ENCODE results near the gene PMS2. TPM values are rescaled to one million over a fixed set of nuclear protein-coding genes. Genes with fewer than 3 reads are reported as not detected.

The PMS2 gene
- total RNA-seq, 3 donors from 2014 or later (not counting 1 experiment from before 2014, with no cell fraction given): 13.2 to 17.3 (median 15.6) TPM

- Histone ChIP-seq H3K4me3 (ENCODE audit: low read length) (no peak overlapping the region), H3K36me3 (ENCODE audit: control insufficient read depth, insufficient read depth, low read length) (peaks cover 43% of the 10 kb centered on the region), H3K27me3 (ENCODE audit: control insufficient read depth, insufficient read depth, low read length) (no peaks in the 10 kb centered on the region), H3K27ac (ENCODE audit: low read length) (peak overlapping the region; percentile 48), H3K4me1 (ENCODE audit: control insufficient read depth, insufficient read depth, low read length) (peaks cover 25% of the 10 kb centered on the region), H3K9me3 (ENCODE audit: control insufficient read depth, insufficient read depth, low read length) (no peaks in the 10 kb centered on the region)
- TF ChIP-seq CTCF (IDR thresholded peaks at IDR 0.05): no peak
- H3K4me3 Mint-ChIP-seq: peak overlapping the region; percentile 89
- H3K27me3 Mint-ChIP-seq (ENCODE audit: low read depth in 2 of 2): no peaks in the 10 kb centered on the region
- H3K4me1 Mint-ChIP-seq: peaks cover 32% of the 10 kb centered on the region in 2 donors
- H3K36me3 Mint-ChIP-seq: peaks cover 8% of the 10 kb centered on the region
- ATAC-seq (peak; percentile 87 to 91 (median 89)), DNase-seq (peak in 1 of 2 donors; percentile 31)
- intact Hi-C loops (cut with micrococcal nuclease): no loop called here
- peak overlapping the region; percentile 89 to 90 for H3K27ac Mint-ChIP-seq
- H3K9me3 Mint-ChIP-seq: no peaks in the 10 kb centered on the region
- WGBS (ENCODE audit: insufficient coverage): 31% methylated on average over 3 of the region's 5 CpGs
These were observed 23.3 kb upstream of the PMS2 start for GRCh38 chr7:6032167-6032566.

DNA sequence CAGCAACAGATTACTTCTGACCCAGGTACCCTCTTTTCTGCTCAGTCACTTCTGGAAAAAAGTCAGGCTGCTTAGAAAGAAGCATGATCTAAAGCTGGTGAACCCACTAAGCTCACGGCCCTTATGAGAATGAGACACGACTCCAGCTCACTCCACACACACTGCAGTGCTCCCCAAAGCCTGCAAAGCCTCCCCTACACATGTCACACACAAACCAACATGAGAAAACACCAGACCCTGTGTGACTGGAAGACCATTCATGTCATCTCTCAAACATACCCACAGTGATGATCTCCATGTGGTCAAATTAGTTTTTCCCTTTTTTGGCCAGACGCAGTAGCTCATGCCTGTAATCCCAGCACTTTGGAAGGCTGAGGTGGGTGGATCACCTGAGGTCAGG, 22.7 kb upstream of the PMS2 start:
- TF ChIP-seq CTCF (IDR thresholded peaks at IDR 0.05): no peak
- H3K4me3 ChIP-seq (ENCODE audit: low read length): no peak overlapping the region
- Mint-ChIP-seq H3K36me3 (peaks cover 6% of the 10 kb centered on the region), H3K27me3 (ENCODE audit: low read depth in 2 of 2) (no peaks in the 10 kb centered on the region), H3K27ac (peak overlapping the region; percentile 89 to 90), H3K9me3 (no peaks in the 10 kb centered on the region), H3K4me3 (peak overlapping the region; percentile 89), H3K4me1 (peaks cover 38% of the 10 kb centered on the region in 2 donors)
- ATAC-seq: peak; percentile 69 to 78 (median 70)
- DNase-seq: peak in 1 of 2 donors; percentile 16
- no peaks in the 10 kb centered on the region for H3K9me3 ChIP-seq (ENCODE audit: control insufficient read depth, insufficient read depth, low read length)
- H3K36me3 ChIP-seq (ENCODE audit: control insufficient read depth, insufficient read depth, low read length): peaks cover 42% of the 10 kb centered on the region
- no peaks in the 10 kb centered on the region for H3K27me3 ChIP-seq (ENCODE audit: control insufficient read depth, insufficient read depth, low read length)
- WGBS (ENCODE audit: insufficient coverage): 46% methylated on average over 3 of the region's 3 CpGs
- intact Hi-C loops (cut with micrococcal nuclease): no loop called here
- H3K4me1 ChIP-seq (ENCODE audit: control insufficient read depth, insufficient read depth, low read length): peaks cover 31% of the 10 kb centered on the region
- H3K27ac ChIP-seq (ENCODE audit: low read length): peak overlapping the region; percentile 43

DNA sequence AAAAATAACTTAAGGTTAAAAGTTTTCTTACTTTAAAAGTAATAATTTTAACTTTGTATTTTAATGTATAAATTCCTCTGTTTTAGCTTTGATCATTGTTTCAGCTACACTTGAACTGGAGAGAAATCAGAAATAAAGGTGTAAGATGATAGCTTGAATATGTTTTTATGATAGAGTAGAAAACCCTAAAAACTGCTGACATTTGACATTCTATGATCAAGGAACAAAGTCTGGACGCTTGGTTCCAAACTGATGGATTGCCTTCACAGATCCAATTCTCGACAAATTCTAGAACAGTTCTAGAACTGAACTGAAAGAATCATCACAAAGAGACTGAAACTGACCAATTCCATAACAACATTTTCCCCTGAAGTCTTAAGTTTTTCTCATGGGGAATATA, 22.1 kb upstream of the PMS2 start, which contains the start of gene ANKRD61:
ANKRD61 (plus strand) TSS at position 389 of the 400 bp plus-strand sequence; CDS start at position 389, 0 bp downstream.
- no peak for TF ChIP-seq CTCF (IDR thresholded peaks at IDR 0.05)
- ATAC-seq (no peak), DNase-seq (no peak)
- Histone ChIP-seq H3K4me1 (ENCODE audit: control insufficient read depth, insufficient read depth, low read length) (peaks cover 36% of the 10 kb centered on the region), H3K27ac (ENCODE audit: low read length) (peak within 1 kb of the TSS; percentile 48), H3K4me3 (ENCODE audit: low read length) (no peak within 1 kb of the TSS), H3K9me3 (ENCODE audit: control insufficient read depth, insufficient read depth, low read length) (no peaks in the 10 kb centered on the region), H3K27me3 (ENCODE audit: control insufficient read depth, insufficient read depth, low read length) (no peaks in the 10 kb centered on the region), H3K36me3 (ENCODE audit: control insufficient read depth, insufficient read depth, low read length) (peaks cover 37% of the 10 kb centered on the region)
- intact Hi-C loops (cut with micrococcal nuclease): no loop called here
- H3K27ac Mint-ChIP-seq: peak within 1 kb of the TSS; percentile 89 to 90
- peaks cover under 1% of the 10 kb centered on the region for H3K36me3 Mint-ChIP-seq
- WGBS (ENCODE audit: insufficient coverage): 92% methylated on average over 2 of the region's 2 CpGs
- no peaks in the 10 kb centered on the region for H3K9me3 Mint-ChIP-seq
- H3K27me3 Mint-ChIP-seq (ENCODE audit: low read depth in 2 of 2): no peaks in the 10 kb centered on the region
- H3K4me3 Mint-ChIP-seq: peak within 1 kb of the TSS; percentile 89
- peaks cover 44% of the 10 kb centered on the region in 2 donors for H3K4me1 Mint-ChIP-seq

DNA sequence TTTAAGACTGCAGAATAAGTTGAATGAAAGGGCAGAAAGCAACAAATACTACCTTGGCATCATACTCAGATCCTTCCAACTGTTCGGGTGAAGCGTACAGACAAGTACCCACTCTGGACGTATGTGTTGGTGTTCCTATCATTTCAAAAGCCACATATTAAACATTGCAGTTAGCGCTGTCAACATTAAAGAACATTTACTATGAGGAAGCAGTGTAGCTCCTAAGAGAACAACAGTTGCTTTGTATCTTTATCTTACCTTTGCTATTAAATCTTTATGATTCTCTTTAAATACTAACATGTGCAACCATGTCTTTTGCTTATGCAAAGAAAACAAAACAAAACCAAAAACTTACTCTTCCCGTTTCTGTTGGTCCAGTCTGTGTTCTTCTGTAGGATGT, 19.7 kb upstream of the PMS2 start:
- Mint-ChIP-seq H3K4me1 (peaks cover 47 to 49% of the 10 kb centered on the region in 2 donors), H3K9me3 (no peaks in the 10 kb centered on the region), H3K27me3 (ENCODE audit: low read depth in 2 of 2) (no peaks in the 10 kb centered on the region), H3K27ac (no peak overlapping the region), H3K4me3 (no peak overlapping the region), H3K36me3 (peaks cover 8% of the 10 kb centered on the region)
- no peak overlapping the region for H3K27ac ChIP-seq (ENCODE audit: low read length)
- no peaks in the 10 kb centered on the region for H3K9me3 ChIP-seq (ENCODE audit: control insufficient read depth, insufficient read depth, low read length)
- H3K36me3 ChIP-seq (ENCODE audit: control insufficient read depth, insufficient read depth, low read length): peaks cover 30% of the 10 kb centered on the region
- peaks cover 47% of the 10 kb centered on the region for H3K4me1 ChIP-seq (ENCODE audit: control insufficient read depth, insufficient read depth, low read length)
- no peak for TF ChIP-seq CTCF (IDR thresholded peaks at IDR 0.05)
- no peak for ATAC-seq
- no peaks in the 10 kb centered on the region for H3K27me3 ChIP-seq (ENCODE audit: control insufficient read depth, insufficient read depth, low read length)
- 99% methylated on average over 5 of the region's 5 CpGs for WGBS (ENCODE audit: insufficient coverage)
- no peak overlapping the region for H3K4me3 ChIP-seq (ENCODE audit: low read length)
- no peak for DNase-seq
- intact Hi-C loops (cut with micrococcal nuclease): no loop called here

All from natural killer cell (primary cell).